ENCODE results near the gene PDZRN4.

PDZRN4 gene

DNA sequence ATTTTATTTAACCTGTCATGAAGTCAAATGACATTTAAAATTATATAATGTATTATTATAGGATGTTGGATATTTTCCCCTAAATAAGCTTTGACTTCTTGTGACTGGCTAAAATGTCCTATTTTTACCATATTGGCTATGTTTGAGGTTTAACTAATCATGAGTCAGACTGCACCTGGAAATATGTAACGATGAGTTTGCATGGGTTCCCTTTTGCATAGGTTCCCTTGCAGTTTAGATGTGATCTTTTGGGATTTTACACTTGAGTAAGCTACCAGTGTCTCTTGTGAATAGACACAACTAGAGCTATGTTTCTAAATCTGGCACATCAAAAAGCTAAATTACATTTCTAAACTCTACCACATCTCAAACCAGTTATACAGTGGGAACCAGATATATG lies 5.2 kb downstream of the PDZRN4 start:
- Histone ChIP-seq H3K36me3 (ENCODE audit: insufficient read depth, low read length) (no peaks in the 10 kb centered on the region), H3K9me3 (ENCODE audit: control insufficient read depth, insufficient read depth, low read length) (no peaks in the 10 kb centered on the region), H3K4me1 (ENCODE audit: insufficient read depth, low read length) (no peaks in the 10 kb centered on the region), H3K9ac (ENCODE audit: low read depth, low read length) (no peak overlapping the region)

GRCh38 chr12:41202051-41202450 lies 13.9 kb downstream of the PDZRN4 start:
- Histone ChIP-seq H3K9me3 (ENCODE audit: control insufficient read depth, insufficient read depth, low read length) (no peaks in the 10 kb centered on the region), H3K9ac (ENCODE audit: low read depth, low read length) (no peak overlapping the region), H3K4me1 (ENCODE audit: insufficient read depth, low read length) (no peaks in the 10 kb centered on the region), H3K36me3 (ENCODE audit: insufficient read depth, low read length) (no peaks in the 10 kb centered on the region)

GRCh38 chr12:41205070-41205709 lies 17.1 kb downstream of the PDZRN4 start:
- no peak overlapping the region for H3K9ac ChIP-seq (ENCODE audit: low read depth, low read length)
- no peaks in the 10 kb centered on the region for H3K4me1 ChIP-seq (ENCODE audit: insufficient read depth, low read length)
- H3K36me3 ChIP-seq (ENCODE audit: insufficient read depth, low read length): no peaks in the 10 kb centered on the region
- no peaks in the 10 kb centered on the region for H3K9me3 ChIP-seq (ENCODE audit: control insufficient read depth, insufficient read depth, low read length)

DNA sequence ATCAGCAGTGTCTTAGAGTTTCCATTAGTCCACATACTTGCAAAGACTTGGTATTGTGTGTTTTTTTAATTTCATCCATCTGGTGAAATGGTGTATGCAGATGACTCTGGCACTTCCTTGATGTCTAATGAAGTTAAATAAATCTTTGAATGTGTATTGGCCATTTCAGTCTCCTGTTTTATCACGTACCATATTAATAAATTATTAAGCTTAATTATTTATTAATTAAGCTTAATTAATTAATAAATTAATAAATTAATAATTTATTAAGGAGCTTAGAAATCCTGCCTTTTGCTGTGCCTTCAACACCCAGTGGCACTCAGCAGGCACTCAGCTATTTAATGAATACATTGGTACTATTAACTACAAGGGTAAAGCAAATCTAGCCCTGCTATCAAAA lies 18.2 kb downstream of the PDZRN4 start:
- H3K4me1 ChIP-seq (ENCODE audit: insufficient read depth, low read length): no peaks in the 10 kb centered on the region
- H3K9ac ChIP-seq (ENCODE audit: low read depth, low read length): no peak overlapping the region
- H3K36me3 ChIP-seq (ENCODE audit: insufficient read depth, low read length): no peaks in the 10 kb centered on the region
- no peaks in the 10 kb centered on the region for H3K9me3 ChIP-seq (ENCODE audit: control insufficient read depth, insufficient read depth, low read length)

GRCh38 chr12:41211448-41211847 lies 23.3 kb downstream of the PDZRN4 start:
- Histone ChIP-seq H3K36me3 (ENCODE audit: insufficient read depth, low read length) (no peaks in the 10 kb centered on the region), H3K4me1 (ENCODE audit: insufficient read depth, low read length) (no peaks in the 10 kb centered on the region), H3K9me3 (ENCODE audit: control insufficient read depth, insufficient read depth, low read length) (no peaks in the 10 kb centered on the region), H3K9ac (ENCODE audit: low read depth, low read length) (no peak overlapping the region)

DNA sequence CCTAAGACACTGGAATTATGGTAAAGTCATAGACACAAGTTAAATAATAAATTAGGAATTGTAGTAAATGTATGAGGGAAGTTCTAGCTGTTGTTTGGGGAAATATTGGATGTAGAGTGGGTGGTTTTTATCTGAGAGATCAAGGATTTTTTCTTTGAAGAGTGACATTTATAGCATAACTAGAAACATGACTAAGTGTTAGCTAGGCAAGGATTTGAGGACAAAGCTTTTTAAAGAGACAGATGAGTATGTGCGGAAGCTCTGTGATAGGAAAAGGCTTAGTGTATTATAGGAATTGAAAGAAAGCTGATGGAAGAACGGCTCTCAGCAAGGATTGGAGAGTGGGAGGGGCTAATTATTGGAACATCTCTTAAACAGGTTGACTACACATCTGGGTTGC lies 24.5 kb downstream of the PDZRN4 start:
- Histone ChIP-seq H3K9me3 (ENCODE audit: control insufficient read depth, insufficient read depth, low read length) (no peaks in the 10 kb centered on the region), H3K9ac (ENCODE audit: low read depth, low read length) (no peak overlapping the region), H3K4me1 (ENCODE audit: insufficient read depth, low read length) (no peaks in the 10 kb centered on the region), H3K36me3 (ENCODE audit: insufficient read depth, low read length) (no peaks in the 10 kb centered on the region)

DNA sequence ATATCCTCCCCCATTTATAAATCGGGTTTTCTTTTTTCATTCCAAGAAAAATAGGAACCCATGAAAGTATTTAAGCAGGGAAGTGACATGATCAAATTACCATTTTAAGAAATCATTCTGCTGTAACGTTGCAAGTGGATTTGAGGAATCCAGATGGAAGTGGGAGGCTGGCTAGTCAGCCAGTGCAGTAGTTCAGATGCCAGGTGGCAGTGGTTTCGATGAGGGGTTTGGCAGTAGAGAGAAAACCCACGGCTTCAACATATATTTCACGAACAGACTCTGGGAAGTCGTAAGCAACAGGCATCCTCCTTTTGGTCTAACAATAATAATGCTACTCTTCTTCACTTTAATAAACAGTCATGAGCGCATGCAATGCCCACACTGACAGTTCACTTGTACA lies 25.0 kb downstream of the PDZRN4 start:
- Histone ChIP-seq H3K4me1 (ENCODE audit: insufficient read depth, low read length) (no peaks in the 10 kb centered on the region), H3K9ac (ENCODE audit: low read depth, low read length) (no peak overlapping the region), H3K9me3 (ENCODE audit: control insufficient read depth, insufficient read depth, low read length) (no peaks in the 10 kb centered on the region), H3K36me3 (ENCODE audit: insufficient read depth, low read length) (no peaks in the 10 kb centered on the region)

GRCh38 chr12:41213648-41214047 lies 25.5 kb downstream of the PDZRN4 start:
- Histone ChIP-seq H3K9me3 (ENCODE audit: control insufficient read depth, insufficient read depth, low read length) (no peaks in the 10 kb centered on the region), H3K4me1 (ENCODE audit: insufficient read depth, low read length) (no peaks in the 10 kb centered on the region), H3K36me3 (ENCODE audit: insufficient read depth, low read length) (no peaks in the 10 kb centered on the region), H3K9ac (ENCODE audit: low read depth, low read length) (no peak overlapping the region)

DNA sequence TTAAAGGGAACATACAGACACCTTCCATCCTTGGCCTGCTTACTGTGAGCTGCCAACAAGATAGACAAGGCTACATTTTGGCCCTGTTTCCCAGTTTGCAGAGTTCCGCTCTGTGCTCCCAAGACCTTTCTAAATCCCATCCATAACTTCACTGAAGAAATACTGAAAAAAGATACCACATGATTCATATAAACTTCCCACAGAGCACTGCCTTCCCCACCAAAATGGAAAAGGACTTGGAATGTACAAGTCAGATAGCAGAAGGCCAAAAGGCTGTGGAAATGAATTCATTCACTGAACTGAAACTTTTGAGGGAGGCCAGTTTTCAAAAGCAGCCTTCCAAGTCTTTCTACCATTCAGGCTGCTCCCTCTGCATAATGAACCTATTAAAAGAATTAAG lies 29.6 kb downstream of the PDZRN4 start:
- no peaks in the 10 kb centered on the region for H3K4me1 ChIP-seq (ENCODE audit: insufficient read depth, low read length)
- H3K9ac ChIP-seq (ENCODE audit: low read depth, low read length): no peak overlapping the region
- no peaks in the 10 kb centered on the region for H3K36me3 ChIP-seq (ENCODE audit: insufficient read depth, low read length)
- no peaks in the 10 kb centered on the region for H3K9me3 ChIP-seq (ENCODE audit: control insufficient read depth, insufficient read depth, low read length)

DNA sequence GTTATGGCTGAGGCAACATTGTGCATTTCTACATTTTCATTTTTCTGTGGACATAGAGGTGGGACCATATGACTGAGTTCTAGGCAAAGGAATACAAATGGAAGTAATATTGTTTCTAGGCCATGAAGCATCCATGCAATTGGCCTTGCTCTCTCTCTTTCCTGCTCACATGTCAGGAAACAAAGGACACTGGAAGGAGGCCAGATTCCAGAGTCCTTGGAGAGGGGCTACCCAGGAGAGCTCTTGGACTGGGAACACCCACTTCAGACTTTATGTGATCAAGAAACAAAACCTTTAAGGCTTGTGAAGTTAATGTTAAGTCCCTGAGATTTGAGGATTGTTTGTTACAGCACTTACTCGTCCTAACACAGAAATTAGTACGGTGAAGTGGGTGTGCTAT lies 32.8 kb downstream of the PDZRN4 start:
- no peaks in the 10 kb centered on the region for H3K9me3 ChIP-seq (ENCODE audit: control insufficient read depth, insufficient read depth, low read length)
- no peak overlapping the region for H3K9ac ChIP-seq (ENCODE audit: low read depth, low read length)
- no peaks in the 10 kb centered on the region for H3K4me1 ChIP-seq (ENCODE audit: insufficient read depth, low read length)
- H3K36me3 ChIP-seq (ENCODE audit: insufficient read depth, low read length): no peaks in the 10 kb centered on the region

DNA sequence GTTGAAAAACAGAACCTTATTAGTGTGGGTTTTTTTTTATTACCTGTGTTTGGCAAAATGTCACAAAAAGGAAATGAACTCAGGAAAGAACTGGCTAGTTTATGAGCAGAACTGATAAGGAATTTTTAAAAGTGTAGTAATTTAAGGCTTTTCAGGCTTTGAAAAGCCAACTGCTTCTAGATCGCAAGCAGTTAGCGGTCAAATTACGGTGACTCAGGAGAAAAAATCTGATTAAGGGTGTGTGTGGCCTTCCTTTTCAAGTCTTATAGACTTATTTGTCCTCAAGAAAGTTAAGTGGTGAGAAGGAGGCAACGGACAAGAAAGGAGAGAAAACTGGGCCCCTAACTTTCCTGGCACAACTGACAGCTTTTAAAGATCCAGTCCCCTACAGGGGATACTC lies 33.4 kb downstream of the PDZRN4 start:
- Histone ChIP-seq H3K9ac (ENCODE audit: low read depth, low read length) (no peak overlapping the region), H3K4me1 (ENCODE audit: insufficient read depth, low read length) (no peaks in the 10 kb centered on the region), H3K36me3 (ENCODE audit: insufficient read depth, low read length) (no peaks in the 10 kb centered on the region), H3K9me3 (ENCODE audit: control insufficient read depth, insufficient read depth, low read length) (no peaks in the 10 kb centered on the region)

DNA sequence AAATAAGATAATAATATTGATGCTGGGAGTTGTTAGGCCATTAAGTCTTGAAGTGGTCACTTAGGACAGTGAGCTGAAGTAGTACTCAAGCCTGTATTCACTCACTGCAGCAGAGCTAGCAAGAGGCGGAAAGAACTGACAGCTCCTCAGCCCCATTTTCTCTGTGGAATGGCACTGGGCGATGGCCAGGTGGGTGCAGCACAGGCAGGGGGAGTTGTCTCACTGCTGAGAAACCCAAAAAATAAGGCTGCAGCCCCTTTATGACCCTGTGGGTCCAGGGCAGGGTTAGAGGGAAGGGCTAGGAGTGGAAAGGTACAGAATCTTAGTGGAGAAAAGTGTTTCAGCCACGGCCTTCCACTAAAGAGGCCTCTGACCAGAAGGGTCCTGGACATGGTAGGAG lies 35.5 kb downstream of the PDZRN4 start:
- no peaks in the 10 kb centered on the region for H3K36me3 ChIP-seq (ENCODE audit: insufficient read depth, low read length)
- H3K9me3 ChIP-seq (ENCODE audit: control insufficient read depth, insufficient read depth, low read length): no peaks in the 10 kb centered on the region
- no peak overlapping the region for H3K9ac ChIP-seq (ENCODE audit: low read depth, low read length)
- no peaks in the 10 kb centered on the region for H3K4me1 ChIP-seq (ENCODE audit: insufficient read depth, low read length)

- H3K4me1 ChIP-seq (ENCODE audit: insufficient read depth, low read length): no peaks in the 10 kb centered on the region
- H3K9me3 ChIP-seq (ENCODE audit: control insufficient read depth, insufficient read depth, low read length): no peaks in the 10 kb centered on the region
- H3K9ac ChIP-seq (ENCODE audit: low read depth, low read length): no peak overlapping the region
- no peaks in the 10 kb centered on the region for H3K36me3 ChIP-seq (ENCODE audit: insufficient read depth, low read length)
These were observed 35.9 kb downstream of the PDZRN4 start for GRCh38 chr12:41224066-41224465.

DNA sequence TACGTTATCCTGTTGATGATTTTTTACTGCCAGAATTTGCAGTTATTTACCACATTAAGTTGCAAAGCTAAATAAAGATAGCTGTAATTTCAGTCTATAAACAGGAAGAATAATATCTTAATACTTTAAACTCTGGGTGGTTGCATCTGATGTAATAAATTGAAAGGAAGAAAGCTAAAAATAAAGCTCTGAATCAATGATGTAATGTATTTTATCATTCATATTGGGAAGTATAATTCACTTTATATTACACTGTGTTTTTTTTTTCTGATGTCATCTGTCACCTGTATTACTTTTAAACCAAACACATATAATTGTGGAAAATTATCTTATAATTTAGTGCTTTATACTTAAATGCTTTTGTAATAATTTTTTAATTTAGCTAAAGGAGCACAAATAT lies 37.1 kb downstream of the PDZRN4 start:
- Histone ChIP-seq H3K4me1 (ENCODE audit: insufficient read depth, low read length) (no peaks in the 10 kb centered on the region), H3K9me3 (ENCODE audit: control insufficient read depth, insufficient read depth, low read length) (no peaks in the 10 kb centered on the region), H3K9ac (ENCODE audit: low read depth, low read length) (no peak overlapping the region), H3K36me3 (ENCODE audit: insufficient read depth, low read length) (no peaks in the 10 kb centered on the region)

DNA sequence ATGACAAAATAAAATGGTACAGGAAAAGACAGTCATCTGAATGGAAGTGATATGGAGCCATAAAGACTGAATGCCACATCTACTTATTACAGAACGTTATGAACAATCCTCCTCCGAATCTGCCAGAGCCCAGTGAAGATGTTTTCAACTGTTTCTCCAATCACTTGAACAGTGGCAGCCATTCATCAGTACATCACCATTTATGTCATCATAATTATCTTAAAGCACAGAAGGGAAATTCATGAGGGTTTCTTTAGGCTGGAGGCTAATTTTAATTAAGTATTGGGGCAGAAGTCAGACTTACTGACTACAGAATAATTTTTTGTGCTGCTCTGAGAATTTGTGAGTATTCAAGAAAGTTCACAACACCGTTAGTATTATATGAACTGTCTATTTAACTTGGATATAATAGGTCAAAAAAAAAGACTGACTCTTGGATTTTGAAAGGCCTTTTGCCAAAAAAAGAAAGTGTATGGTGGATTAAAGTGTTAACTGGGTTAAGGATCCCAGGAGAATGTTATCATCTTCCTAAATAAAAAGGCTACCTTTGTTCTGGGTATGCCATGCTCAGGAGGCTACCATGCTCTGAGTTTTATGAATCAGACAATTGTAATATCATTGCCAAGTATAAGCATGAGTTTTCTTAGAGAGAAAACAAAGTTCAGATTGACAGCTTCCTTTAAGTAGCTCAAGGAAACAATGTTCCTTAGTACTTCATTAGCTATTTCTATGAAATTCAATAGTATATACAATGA lies 40.1 kb downstream of the PDZRN4 start:
- no peak overlapping the region for H3K9ac ChIP-seq (ENCODE audit: low read depth, low read length)
- no peaks in the 10 kb centered on the region for H3K36me3 ChIP-seq (ENCODE audit: insufficient read depth, low read length)
- no peaks in the 10 kb centered on the region for H3K9me3 ChIP-seq (ENCODE audit: control insufficient read depth, insufficient read depth, low read length)
- H3K4me1 ChIP-seq (ENCODE audit: insufficient read depth, low read length): no peaks in the 10 kb centered on the region

All from ES-I3 (cell line).